SK-N-SH (cell line): ENCODE measurements around the gene ARL8A.

Experiments used
- NFIC ChIP-seq: IDR thresholded peaks from 2 replicates; pipeline ENCODE4 v1.4.0; 2012; ENCODE audit warnings: borderline replicate concordance
- POLR2AphosphoS5 ChIP-seq: IDR thresholded peaks from 2 replicates; pipeline ENCODE4 v1.6.1; 2012; ENCODE audit warnings: low read depth, low read length
- TF ChIP-seq, protein P1 (sequence below): IDR thresholded peaks from 2 replicates; pipeline ENCODE4 v1.6.1; 2012; ENCODE audit warnings: mild to moderate bottlenecking, low read depth, low read length, moderate library complexity

DNA sequence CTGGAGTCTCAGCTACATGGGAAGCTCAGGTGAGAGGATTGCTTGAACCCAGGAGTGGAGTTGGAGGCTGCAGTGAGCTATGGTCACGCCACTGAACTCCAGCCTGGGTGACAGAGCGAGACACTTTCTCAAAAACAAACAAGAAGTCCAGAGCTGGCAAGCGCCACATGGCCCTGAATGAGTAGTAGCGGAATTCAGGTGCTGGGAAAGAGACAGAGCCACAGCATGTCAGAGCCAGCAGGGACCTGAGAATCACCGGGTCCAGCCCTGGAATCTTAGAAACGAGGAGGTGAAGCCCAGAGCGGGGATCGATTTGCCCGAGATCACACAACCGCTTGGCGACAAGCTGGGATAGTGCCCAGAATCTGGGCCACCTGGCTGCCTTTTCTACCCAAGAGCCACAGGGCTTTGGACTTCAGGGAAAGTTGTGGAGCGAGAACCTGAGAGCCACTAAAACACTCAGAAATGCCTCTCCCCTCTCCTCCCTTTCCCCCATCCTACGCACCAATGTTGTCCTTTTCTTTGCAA, 9.8 kb downstream of the ARL8A start:
- TF ChIP-seq, protein P1, sequence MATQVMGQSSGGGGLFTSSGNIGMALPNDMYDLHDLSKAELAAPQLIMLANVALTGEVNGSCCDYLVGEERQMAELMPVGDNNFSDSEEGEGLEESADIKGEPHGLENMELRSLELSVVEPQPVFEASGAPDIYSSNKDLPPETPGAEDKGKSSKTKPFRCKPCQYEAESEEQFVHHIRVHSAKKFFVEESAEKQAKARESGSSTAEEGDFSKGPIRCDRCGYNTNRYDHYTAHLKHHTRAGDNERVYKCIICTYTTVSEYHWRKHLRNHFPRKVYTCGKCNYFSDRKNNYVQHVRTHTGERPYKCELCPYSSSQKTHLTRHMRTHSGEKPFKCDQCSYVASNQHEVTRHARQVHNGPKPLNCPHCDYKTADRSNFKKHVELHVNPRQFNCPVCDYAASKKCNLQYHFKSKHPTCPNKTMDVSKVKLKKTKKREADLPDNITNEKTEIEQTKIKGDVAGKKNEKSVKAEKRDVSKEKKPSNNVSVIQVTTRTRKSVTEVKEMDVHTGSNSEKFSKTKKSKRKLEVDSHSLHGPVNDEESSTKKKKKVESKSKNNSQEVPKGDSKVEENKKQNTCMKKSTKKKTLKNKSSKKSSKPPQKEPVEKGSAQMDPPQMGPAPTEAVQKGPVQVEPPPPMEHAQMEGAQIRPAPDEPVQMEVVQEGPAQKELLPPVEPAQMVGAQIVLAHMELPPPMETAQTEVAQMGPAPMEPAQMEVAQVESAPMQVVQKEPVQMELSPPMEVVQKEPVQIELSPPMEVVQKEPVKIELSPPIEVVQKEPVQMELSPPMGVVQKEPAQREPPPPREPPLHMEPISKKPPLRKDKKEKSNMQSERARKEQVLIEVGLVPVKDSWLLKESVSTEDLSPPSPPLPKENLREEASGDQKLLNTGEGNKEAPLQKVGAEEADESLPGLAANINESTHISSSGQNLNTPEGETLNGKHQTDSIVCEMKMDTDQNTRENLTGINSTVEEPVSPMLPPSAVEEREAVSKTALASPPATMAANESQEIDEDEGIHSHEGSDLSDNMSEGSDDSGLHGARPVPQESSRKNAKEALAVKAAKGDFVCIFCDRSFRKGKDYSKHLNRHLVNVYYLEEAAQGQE: no peak
- TF ChIP-seq NFIC (no peak), POLR2AphosphoS5 (no peak)
